T-helper 2 cell treated with Interferon-gamma antibody and Interleukin-4, amounts not matched to agents 5 μg/mL and 100 μg/mL, for 36 hours (primary cell): ENCODE measurements around the gene GLS.
A peak's percentile ranks its signal among the peaks of the same experiment; 100 is the strongest.
"Not testable (repeated sequence)": the region's sequence is repeated elsewhere in the genome, so short reads cannot be mapped to it uniquely, and the experiment has no call there.

Experiments used
- DNase-seq: peaks from one replicate; pipeline ENCODE4 v3.0.0; 2021; ENCODE audit warnings: low spot score
- H3K27ac Mint-ChIP-seq: one replicate; pipeline ENCODE4 v1.8.0; 2021; ENCODE audit warnings: mild to moderate bottlenecking, mixed read lengths
- H3K27me3 Mint-ChIP-seq: one replicate; pipeline ENCODE4 v1.8.0; 2021; ENCODE audit warnings: low read depth, mixed read lengths
- H3K36me3 Mint-ChIP-seq: one replicate; pipeline ENCODE4 v1.8.0; 2021; ENCODE audit warnings: low read depth, mixed read lengths
- H3K4me1 Mint-ChIP-seq: one replicate; pipeline ENCODE4 v1.8.0; 2021; ENCODE audit warnings: low read depth, mixed read lengths
- H3K4me3 Mint-ChIP-seq: one replicate; pipeline ENCODE4 v1.8.0; 2022; ENCODE audit warnings: mild to moderate bottlenecking, moderate library complexity, mixed read lengths
- H3K9me3 Mint-ChIP-seq: one replicate; pipeline ENCODE4 v1.8.0; 2021; ENCODE audit warnings: mixed read lengths

Gene GLS

DNA sequence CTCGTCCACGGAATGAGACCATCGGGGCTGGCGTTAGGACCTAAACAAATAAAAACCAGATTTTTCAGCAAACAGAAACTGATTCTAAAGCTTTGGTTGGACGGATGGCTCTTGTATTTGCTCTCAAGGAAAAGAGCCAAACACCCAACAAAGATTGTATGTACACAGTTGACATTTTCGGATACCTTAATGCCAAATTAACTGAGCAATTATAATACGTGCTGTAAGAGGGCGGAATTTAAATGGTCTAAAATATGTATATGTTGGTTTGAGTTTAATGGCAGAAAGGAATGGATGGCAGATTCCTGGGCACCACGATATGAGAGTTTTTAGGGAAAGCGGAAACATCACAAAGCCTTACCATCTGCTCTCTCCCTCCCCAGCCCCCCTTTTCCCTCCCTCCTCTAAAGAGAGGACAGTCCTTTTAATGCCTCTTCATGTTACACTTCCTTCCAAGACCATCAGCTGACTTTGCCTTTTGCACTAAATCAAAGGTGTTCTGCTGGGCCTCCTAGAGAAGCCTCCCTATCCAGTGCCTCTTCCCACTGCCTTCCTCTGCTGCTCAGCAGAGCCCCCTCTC is 100.1 kb downstream of the GLS start:
- Mint-ChIP-seq H3K36me3 (peaks cover 93% of the 10 kb centered on the region), H3K27ac (peak overlapping the region; percentile 76), H3K9me3 (no peaks in the 10 kb centered on the region), H3K27me3 (no peaks in the 10 kb centered on the region), H3K4me3 (no peak overlapping the region), H3K4me1 (peaks cover 57% of the 10 kb centered on the region)
- DNase-seq, result no peak

- peaks cover 57% of the 10 kb centered on the region for H3K4me1 Mint-ChIP-seq
- no peaks in the 10 kb centered on the region for H3K9me3 Mint-ChIP-seq
- no peak overlapping the region for H3K4me3 Mint-ChIP-seq
- H3K36me3 Mint-ChIP-seq, result peaks cover 94% of the 10 kb centered on the region
- H3K27ac Mint-ChIP-seq, result peak overlapping the region; percentile 76
- DNase-seq, result no peak
- no peaks in the 10 kb centered on the region for H3K27me3 Mint-ChIP-seq
Measured at GRCh38 chr2:190981333-190981732, 100.7 kb downstream of the GLS start.

DNA sequence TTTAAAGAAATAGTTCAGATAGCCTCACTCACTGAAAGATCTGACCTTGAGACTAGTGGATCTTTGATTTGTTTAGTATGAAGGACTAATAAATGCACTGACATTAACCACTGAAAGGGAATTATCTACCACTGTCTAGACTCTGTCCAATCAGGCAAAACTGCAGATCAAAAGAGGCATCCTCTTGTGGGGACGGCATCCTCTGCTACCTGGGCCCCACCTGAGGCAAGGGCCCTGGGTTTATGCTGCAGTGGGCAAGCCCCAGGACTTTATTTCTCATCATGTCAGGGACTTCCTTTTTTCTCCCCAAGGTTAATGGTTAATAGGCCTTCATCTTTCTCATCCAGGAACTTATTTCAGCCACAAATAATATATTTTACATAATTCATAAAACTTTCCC is 101.1 kb downstream of the GLS start:
- no peaks in the 10 kb centered on the region for H3K9me3 Mint-ChIP-seq
- H3K27me3 Mint-ChIP-seq, result no peaks in the 10 kb centered on the region
- H3K4me3 Mint-ChIP-seq, result no peak overlapping the region
- H3K4me1 Mint-ChIP-seq, result peaks cover 58% of the 10 kb centered on the region
- H3K36me3 Mint-ChIP-seq, result peaks cover 91% of the 10 kb centered on the region
- peak overlapping the region; percentile 76 for H3K27ac Mint-ChIP-seq
- no peak for DNase-seq

GRCh38 chr2:190982262-190983034 is 101.8 kb downstream of the GLS start:
- no peak for DNase-seq
- Mint-ChIP-seq H3K4me1 (peaks cover 62% of the 10 kb centered on the region), H3K9me3 (no peaks in the 10 kb centered on the region), H3K27me3 (no peaks in the 10 kb centered on the region), H3K36me3 (peaks cover 93% of the 10 kb centered on the region), H3K4me3 (no peak overlapping the region), H3K27ac (peak overlapping the region; percentile 28)

GRCh38 chr2:190984595-190984994 is 104.0 kb downstream of the GLS start:
- DNase-seq, result peak; percentile 21
- H3K27me3 Mint-ChIP-seq, result no peaks in the 10 kb centered on the region
- H3K36me3 Mint-ChIP-seq, result peaks cover 91% of the 10 kb centered on the region
- H3K4me1 Mint-ChIP-seq, result peaks cover 54% of the 10 kb centered on the region
- no peak overlapping the region for H3K4me3 Mint-ChIP-seq
- H3K27ac Mint-ChIP-seq, result peak overlapping the region; percentile 32
- H3K9me3 Mint-ChIP-seq, result no peaks in the 10 kb centered on the region

- Mint-ChIP-seq H3K4me1 (peaks cover 50% of the 10 kb centered on the region), H3K27ac (peak overlapping the region; percentile 45), H3K9me3 (no peaks in the 10 kb centered on the region), H3K36me3 (peaks cover 89% of the 10 kb centered on the region), H3K4me3 (no peak overlapping the region), H3K27me3 (no peaks in the 10 kb centered on the region)
- no peak for DNase-seq
Measured at GRCh38 chr2:190986221-190986953, 105.8 kb downstream of the GLS start.

DNA sequence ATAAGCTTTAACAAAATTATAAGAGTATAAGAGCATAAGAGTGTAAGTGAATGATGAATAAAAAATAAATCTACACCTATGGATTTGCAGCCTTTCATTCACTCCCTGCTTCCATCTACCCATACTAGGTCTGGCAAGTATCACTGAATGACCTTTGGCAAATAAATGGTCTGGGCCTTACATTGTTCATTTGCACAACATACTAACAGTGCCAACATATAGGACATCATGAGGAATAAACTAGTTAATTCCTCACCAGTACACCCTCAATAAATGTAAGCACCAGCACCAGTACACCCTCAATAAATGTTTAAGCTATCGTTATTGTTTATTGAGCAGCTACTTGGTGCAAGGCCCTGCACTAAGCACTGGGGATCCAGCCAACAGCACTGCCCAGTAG is 106.5 kb downstream of the GLS start:
- H3K4me1 Mint-ChIP-seq, result peaks cover 47% of the 10 kb centered on the region

DNA sequence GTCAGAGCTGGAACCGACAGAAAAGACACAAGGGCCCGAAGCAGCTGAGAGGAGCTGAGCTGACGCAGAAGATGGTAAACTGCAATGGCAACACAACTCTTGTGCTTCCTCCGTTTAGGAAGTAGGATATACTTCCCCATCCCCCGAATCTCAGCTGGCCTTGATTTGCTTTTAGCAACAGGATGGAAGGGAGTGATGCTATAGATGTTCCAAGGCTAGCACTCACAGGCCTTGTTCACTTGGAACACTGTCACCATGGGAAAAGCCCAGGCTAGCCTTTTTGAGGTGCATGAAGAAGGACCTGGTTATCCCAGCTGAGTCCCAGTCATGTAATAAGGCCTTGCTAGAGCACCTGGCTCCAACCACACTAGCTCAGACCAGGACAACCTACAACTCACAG is 107.3 kb downstream of the GLS start:
- Mint-ChIP-seq H3K9me3 (no peaks in the 10 kb centered on the region), H3K4me3 (no peak overlapping the region), H3K27me3 (no peaks in the 10 kb centered on the region), H3K36me3 (peaks cover 85% of the 10 kb centered on the region), H3K4me1 (peaks cover 40% of the 10 kb centered on the region), H3K27ac (peak overlapping the region; percentile 41)
- DNase-seq, result no peak

More for the DNA sequence above, 106.5 kb downstream of the GLS start:
- no peaks in the 10 kb centered on the region for H3K27me3 Mint-ChIP-seq
- no peaks in the 10 kb centered on the region for H3K9me3 Mint-ChIP-seq
- DNase-seq, result no peak
- H3K4me3 Mint-ChIP-seq, result no peak overlapping the region
- H3K27ac Mint-ChIP-seq, result peak overlapping the region; percentile 67
- H3K36me3 Mint-ChIP-seq, result peaks cover 86% of the 10 kb centered on the region

GRCh38 chr2:190988910-190989309 is 108.3 kb downstream of the GLS start:
- H3K27ac Mint-ChIP-seq, result no peak overlapping the region
- H3K36me3 Mint-ChIP-seq, result peaks cover 88% of the 10 kb centered on the region

GRCh38 chr2:190990132-190990531 is 109.5 kb downstream of the GLS start:
- no peak overlapping the region for H3K27ac Mint-ChIP-seq
- no peak for DNase-seq
- peaks cover 43% of the 10 kb centered on the region for H3K4me1 Mint-ChIP-seq
- no peak overlapping the region for H3K4me3 Mint-ChIP-seq
- peaks cover 85% of the 10 kb centered on the region for H3K36me3 Mint-ChIP-seq
- H3K9me3 Mint-ChIP-seq, result no peaks in the 10 kb centered on the region
- no peaks in the 10 kb centered on the region for H3K27me3 Mint-ChIP-seq

More at GRCh38 chr2:190988910-190989309, 108.3 kb downstream of the GLS start:
- H3K27me3 Mint-ChIP-seq, result no peaks in the 10 kb centered on the region
- DNase-seq, result no peak
- peaks cover 44% of the 10 kb centered on the region for H3K4me1 Mint-ChIP-seq
- H3K4me3 Mint-ChIP-seq, result no peak overlapping the region
- H3K9me3 Mint-ChIP-seq, result no peaks in the 10 kb centered on the region

DNA sequence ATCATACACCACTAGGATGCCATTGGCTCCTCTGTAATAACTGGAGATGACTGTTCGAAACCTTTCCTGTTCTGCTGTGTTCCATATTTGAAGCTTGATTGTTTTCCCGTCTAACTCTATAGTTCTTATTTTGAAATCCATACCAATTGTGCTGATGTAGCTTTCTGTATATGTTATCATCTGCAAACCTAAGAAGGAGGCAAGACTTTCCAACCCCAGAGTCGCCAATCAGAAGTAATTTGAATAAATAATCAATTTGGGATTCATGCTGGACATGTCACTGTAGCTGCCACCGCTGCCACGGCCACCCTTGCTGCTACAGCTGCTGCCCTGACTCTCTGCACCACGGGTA is 112.6 kb downstream of the GLS start:
- Mint-ChIP-seq H3K36me3 (peaks cover 90% of the 10 kb centered on the region), H3K9me3 (no peaks in the 10 kb centered on the region), H3K27me3 (no peaks in the 10 kb centered on the region), H3K4me1 (peaks cover 47% of the 10 kb centered on the region), H3K4me3 (no peak overlapping the region), H3K27ac (peak overlapping the region; percentile 70)
- DNase-seq, result no peak

GRCh38 chr2:190994148-190994547 is 113.5 kb downstream of the GLS start:
- Mint-ChIP-seq H3K27ac (peak overlapping the region; percentile 70), H3K9me3 (no peaks in the 10 kb centered on the region), H3K4me1 (peaks cover 47% of the 10 kb centered on the region), H3K4me3 (no peak overlapping the region), H3K36me3 (peaks cover 88% of the 10 kb centered on the region), H3K27me3 (no peaks in the 10 kb centered on the region)
- DNase-seq, result no peak

DNA sequence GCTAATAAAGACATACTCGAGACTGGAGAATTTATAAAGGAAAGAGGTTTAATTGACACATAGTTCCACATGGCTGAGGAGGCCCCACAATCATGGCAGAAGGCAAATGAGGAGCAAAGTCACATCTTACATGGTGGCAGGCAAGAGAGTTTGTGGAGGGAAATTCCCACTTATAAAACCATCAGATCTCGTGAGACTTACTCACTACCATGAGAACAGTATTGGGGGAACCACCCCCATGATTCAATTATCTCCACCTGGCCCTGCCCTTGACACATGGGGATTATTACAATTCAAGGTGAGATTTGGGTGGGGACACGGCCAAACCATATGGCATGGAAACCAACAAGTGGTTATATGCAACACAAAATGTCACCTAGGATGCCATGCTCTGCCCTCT is 114.7 kb downstream of the GLS start:
- Mint-ChIP-seq H3K36me3 (peaks cover 89% of the 10 kb centered on the region), H3K27ac (peak overlapping the region; percentile 77), H3K4me1 (peaks cover 44% of the 10 kb centered on the region)
- H3K9me3 Mint-ChIP-seq, H3K27me3 Mint-ChIP-seq, H3K4me3 Mint-ChIP-seq, DNase-seq: not testable (repeated sequence)

GRCh38 chr2:190996338-190996946 is 115.8 kb downstream of the GLS start:
- no peak for DNase-seq
- Mint-ChIP-seq H3K27ac (peak overlapping the region; percentile 67), H3K27me3 (no peaks in the 10 kb centered on the region), H3K36me3 (peaks cover 91% of the 10 kb centered on the region), H3K9me3 (no peaks in the 10 kb centered on the region), H3K4me3 (no peak overlapping the region), H3K4me1 (peaks cover 48% of the 10 kb centered on the region)
